H1 (cell line): ENCODE data around the gene VAT1. TPM values are rescaled to one million over a fixed set of nuclear protein-coding genes. Genes with fewer than 3 reads are reported as not detected.

Experiments used
- CTCF ChIA-PET: fragments of 300-600 bp; sonication (Branson Sonifier 250); formaldehyde crosslinking; loops from one replicate; lab custom pipeline; 2021; ENCODE audit not compliant: partially characterized antibody; lab: Charles Lee
- POLR2A ChIA-PET: fragments of 300-600 bp; sonication (Branson Sonifier 250); formaldehyde crosslinking; loops from one replicate; lab custom pipeline; 2021; ENCODE audit warnings: inconsistent platforms; ENCODE audit not compliant: partially characterized antibody; lab: Charles Lee
- DNase-seq, 2 experiments: peaks; one replicate each; pipeline versions ENCODE4 v3.0.0 to v3.0.0-alpha.2; 2010 to 2022; ENCODE audit warnings: low spot score in 2 of 2, low read depth in 1 of 2, mixed read lengths in 1 of 2
- FAIRE-seq: peaks from 2 replicates; lab custom pipeline; 2011; peaks lifted over from hg19 to GRCh38; lab: Jason Lieb, UNC
- H2AFZ ChIP-seq: 2 replicates; pipeline ENCODE4 v1.8.1; 2012; ENCODE audit warnings: low read length, inconsistent platforms
- H2AK5ac ChIP-seq: 2 replicates; pipeline ENCODE4 v1.6.1; 2013; ENCODE audit warnings: low read depth, low read length
- H2BK120ac ChIP-seq: replicated peaks from 2 replicates; pipeline ENCODE3; 2013; ENCODE audit warnings: low read depth, low read length, inconsistent platforms
- H2BK12ac ChIP-seq: 2 replicates; pipeline ENCODE4 v1.6.1; 2013; ENCODE audit warnings: low read depth, low read length
- H2BK15ac ChIP-seq: 2 replicates; pipeline ENCODE4 v1.6.1; 2013; ENCODE audit warnings: low read length
- H2BK20ac ChIP-seq: 2 replicates; pipeline ENCODE4 v1.6.1; 2013; ENCODE audit warnings: low read length
- H2BK5ac ChIP-seq: 2 replicates; pipeline ENCODE4 v1.6.1; 2013; ENCODE audit warnings: low read depth, low read length
- H3K14ac ChIP-seq: 2 replicates; pipeline ENCODE4 v1.6.1; 2013; ENCODE audit warnings: inconsistent platforms; ENCODE audit not compliant: insufficient read length
- H3K18ac ChIP-seq: 2 replicates; pipeline ENCODE4 v1.6.1; 2013; ENCODE audit warnings: low read length; ENCODE audit errors: extremely low read depth
- H3K23ac ChIP-seq: 2 replicates; pipeline ENCODE4 v1.6.1; 2013; ENCODE audit warnings: inconsistent platforms; ENCODE audit not compliant: insufficient read length
- H3K23me2 ChIP-seq: 2 replicates; pipeline ENCODE4 v1.6.1; 2013; ENCODE audit warnings: low read depth, low read length
- H3K27ac ChIP-seq: 2 replicates; pipeline ENCODE4 v1.6.1; 2011; ENCODE audit warnings: low read depth, low read length, inconsistent platforms
- H3K27me3 ChIP-seq, 4 experiments: replicated peaks in 1 of 4; 1 replicate in 1 of 4; 2 replicates in 3 of 4; pipeline versions ENCODE4 v1.6.1 to v1.8.1; 2011 to 2013; ENCODE audit warnings: low read length in 3 of 4, mild to moderate bottlenecking in 3 of 4, inconsistent platforms in 2 of 4, mixed read lengths in 2 of 4, moderate library complexity in 1 of 4; ENCODE audit not compliant: control insufficient read depth in 3 of 4, insufficient read depth in 3 of 4; ENCODE audit errors: extremely low read depth in 1 of 4
- H3K36me3 ChIP-seq, 4 experiments: 2 replicates each; pipeline versions ENCODE4 v1.6.1 to v1.8.1; 2011 to 2013; ENCODE audit warnings: mild to moderate bottlenecking in 4 of 4, low read length in 3 of 4, moderate library complexity in 2 of 4, control low read depth in 1 of 4, inconsistent platforms in 1 of 4; ENCODE audit not compliant: insufficient read depth in 4 of 4, control insufficient read depth in 2 of 4
- H3K4ac ChIP-seq: replicated peaks from 2 replicates; pipeline ENCODE3; 2013; ENCODE audit warnings: low read length, low read depth, mixed read lengths, inconsistent platforms; ENCODE audit not compliant: insufficient read length
- H3K4me1 ChIP-seq, 4 experiments: replicated peaks in 1 of 4; 1 replicate in 1 of 4; 2 replicates in 3 of 4; pipeline versions ENCODE4 v1.6.1 to v1.8.1; 2011 to 2013; ENCODE audit warnings: low read length in 3 of 4, inconsistent platforms in 2 of 4, mixed read lengths in 1 of 4; ENCODE audit not compliant: insufficient read depth in 4 of 4, control insufficient read depth in 3 of 4
- H3K4me2 ChIP-seq, 2 experiments: 2 replicates each; pipeline versions ENCODE4 v1.6.1 to v1.8.1; 2011 to 2013; ENCODE audit warnings: low read depth in 2 of 2, low read length in 2 of 2, control low read depth in 1 of 2, inconsistent platforms in 1 of 2, mild to moderate bottlenecking in 1 of 2; ENCODE audit not compliant: insufficient read depth in 1 of 2
- H3K4me3 ChIP-seq, 4 experiments: fragments of 200-600, 300-600 bp in 1 of 4; sonication (generic), shearing (Covaris generic), sonication (Bioruptor Twin) in 1 of 4; 2 replicates each; pipeline versions ENCODE4 v1.5.1 to v1.8.1; 2011 to 2016; ENCODE audit warnings: low read length in 4 of 4, low read depth in 3 of 4, control low read depth in 2 of 4, inconsistent platforms in 2 of 4, mild to moderate bottlenecking in 2 of 4, mixed read lengths in 1 of 4, moderate library complexity in 1 of 4; ENCODE audit not compliant: insufficient read depth in 2 of 4; ENCODE audit errors: extremely low read depth in 1 of 4
- H3K56ac ChIP-seq: replicated peaks from 2 replicates; pipeline ENCODE3; 2013; ENCODE audit warnings: low read depth, mild to moderate bottlenecking, mixed read lengths, low read length, inconsistent platforms; ENCODE audit not compliant: insufficient read length
- H3K79me1 ChIP-seq: 2 replicates; pipeline ENCODE4 v1.6.1; 2013; ENCODE audit warnings: low read depth, low read length, control low read depth
- H3K79me2 ChIP-seq, 2 experiments: 2 replicates each; pipeline versions ENCODE4 v1.6.1 to v1.8.1; 2012 to 2013; ENCODE audit warnings: low read length in 2 of 2, mild to moderate bottlenecking in 2 of 2, inconsistent platforms in 1 of 2; ENCODE audit not compliant: insufficient read depth in 2 of 2, control insufficient read depth in 1 of 2
- H3K9ac ChIP-seq, 4 experiments: replicated peaks in 1 of 4; 1 replicate in 1 of 4; 2 replicates in 3 of 4; pipeline versions ENCODE4 v1.6.1 to v1.8.1; 2011 to 2013; ENCODE audit warnings: low read depth in 3 of 4, low read length in 3 of 4, control low read depth in 2 of 4, mild to moderate bottlenecking in 2 of 4, moderate library complexity in 2 of 4, inconsistent platforms in 1 of 4; ENCODE audit errors: extremely low read depth in 1 of 4
- H3K9me3 ChIP-seq, 2 experiments: 2 replicates each; pipeline versions ENCODE4 v1.6.1 to v1.8.1; 2012 to 2013; ENCODE audit warnings: mild to moderate bottlenecking in 2 of 2, moderate library complexity in 2 of 2, control low read depth in 1 of 2, inconsistent platforms in 1 of 2, low read depth in 1 of 2, low read length in 1 of 2, mixed read lengths in 1 of 2; ENCODE audit not compliant: insufficient read depth in 2 of 2
- H4K20me1 ChIP-seq, 2 experiments: replicated peaks in 1 of 2; 2 replicates each; pipeline versions ENCODE3 to v1.8.1; 2011 to 2013; ENCODE audit warnings: inconsistent platforms in 2 of 2, low read length in 2 of 2, mild to moderate bottlenecking in 1 of 2; ENCODE audit not compliant: insufficient read depth in 2 of 2, control insufficient read depth in 1 of 2
- H4K5ac ChIP-seq: 2 replicates; pipeline ENCODE4 v1.6.1; 2013; ENCODE audit warnings: low read length, low read depth, mixed read lengths, inconsistent platforms; ENCODE audit not compliant: insufficient read length
- H4K8ac ChIP-seq: 2 replicates; pipeline ENCODE4 v1.8.0; 2013; ENCODE audit warnings: mild to moderate bottlenecking, moderate library complexity, low read length, inconsistent platforms; ENCODE audit not compliant: insufficient read depth; ENCODE audit errors: extremely low read depth
- H4K91ac ChIP-seq: replicated peaks from 2 replicates; pipeline ENCODE3; 2013; ENCODE audit warnings: low read length, mixed read lengths, inconsistent platforms; ENCODE audit not compliant: insufficient read length
- ATF2 ChIP-seq: IDR thresholded peaks from 2 replicates; pipeline ENCODE4 v1.6.1; 2012; ENCODE audit warnings: low read length, inconsistent platforms
- CEBPB ChIP-seq: IDR thresholded peaks from 2 replicates; pipeline ENCODE4 v1.6.1; 2012; ENCODE audit warnings: low read depth, low read length
- CHD1 ChIP-seq: IDR thresholded peaks from 2 replicates; pipeline ENCODE4 v1.6.1; 2012; ENCODE audit warnings: low read depth, low read length, improper control_type of control experiment
- POLR2A ChIP-seq, 2 experiments: IDR thresholded peaks; 1 replicate in 1 of 2; 2 replicates in 1 of 2; pipeline ENCODE4 v1.6.1; 2011; ENCODE audit warnings: low read depth in 2 of 2, low read length in 2 of 2, mild to moderate bottlenecking in 2 of 2; ENCODE audit errors: control extremely low read depth in 1 of 2
- RAD21 ChIP-seq, 2 experiments: IDR thresholded peaks in 1 of 2; conservative IDR thresholded peaks in 1 of 2; 2 replicates each; pipeline ENCODE4 v1.6.1; 2011; ENCODE audit warnings: low read depth in 2 of 2, low read length in 2 of 2, improper control_type of control experiment in 1 of 2, inconsistent platforms in 1 of 2, mild to moderate bottlenecking in 1 of 2, moderate library complexity in 1 of 2
- SIRT6 ChIP-seq: IDR thresholded peaks from one replicate; pipeline ENCODE4 v1.7.1; 2012; ENCODE audit warnings: low read length, inconsistent platforms
- SIX5 ChIP-seq: IDR thresholded peaks from 2 replicates; pipeline ENCODE4 v1.6.1; 2011; ENCODE audit warnings: mild to moderate bottlenecking, low read depth, low read length
- TAF1 ChIP-seq: IDR thresholded peaks from 2 replicates; pipeline ENCODE4 v1.6.1; 2011; ENCODE audit warnings: mild to moderate bottlenecking, low read depth, low read length
- USF2 ChIP-seq: IDR thresholded peaks from 2 replicates; pipeline ENCODE4 v1.6.1; 2011; ENCODE audit warnings: low read length, improper control_type of control experiment
- YY1 ChIP-seq: IDR thresholded peaks from 2 replicates; pipeline ENCODE4 v1.6.1; 2011; ENCODE audit warnings: low read depth, mild to moderate bottlenecking, low read length
- WGBS, 2 experiments: shearing (Covaris generic) in 1 of 2; methylation state at CpG; one replicate each; pipeline versions ENCODE4 v1.1.6 to v1.1.7; 2013 to 2015; ENCODE audit warnings: low lambda C conversion rate in 2 of 2, mixed read lengths in 2 of 2, inconsistent platforms in 1 of 2, low coverage in 1 of 2, missing lambda C conversion rate in 1 of 2; ENCODE audit not compliant: insufficient replicate concordance in 2 of 2, insufficient coverage in 1 of 2, insufficient read length in 1 of 2; ENCODE audit errors: extremely low coverage in 1 of 2, missing lambda C conversion rate in 1 of 2; 5-methylcytosine and 5-hydroxymethylcytosine counted together
- polyA plus RNA-seq, 7 experiments: library from polyadenylated mRNA; depleted of rRNA in 3 of 7; stranded (reverse) in 5 of 7; unstranded in 2 of 7; fragments of >200 nt in 5 of 7; fragments of 200-250 nt in 2 of 7; gene quantifications; 1 replicate in 5 of 7; 2 replicates in 1 of 7; 4 replicates in 1 of 7; pipeline versions ENCODE4 v1.2.1 to v1.2.3, GENCODE V29; 2011 to 2013; ENCODE audit warnings: missing spikeins in 2 of 7, mixed read lengths in 2 of 7
- total RNA-seq: library from RNA; stranded (reverse); fragmentation: NEBNext Ultra II Directional; extraction: Animal tissue kit (Norgen Biotek cat#: 25700); gene quantifications from 2 replicates; pipeline ENCODE4 v1.2.1, GENCODE V29; 2021

Gene VAT1
- total and polyA plus RNA-seq, 2 of the 8 experiments (the other 6 are each of a cell fraction or from before 2014, with no cell fraction given) = 200 to 295 TPM

GRCh38 chr17:43042025-43042628, 19.9 kb upstream of the VAT1 start:
- no peak overlapping the region for H3K4ac ChIP-seq
- peak overlapping the region in 1 of 4 experiments; percentile 1; a peak in 1 of 8 replicates for H3K4me3 ChIP-seq
- H3K18ac ChIP-seq = peak overlapping the region; percentile 85
- H4K20me1 ChIP-seq = no peaks in the 10 kb centered on the region
- peak overlapping the region; percentile 72; the same call in 1 of the 2 replicates for H2BK12ac ChIP-seq
- H3K56ac ChIP-seq = no peak overlapping the region
- ChIA-PET POLR2A (interaction anchor here (0.7 to 5.6 kb wide), 10 partner anchors 11 to 273 kb away, joined by 3 to 61 read pairs (median 6); partner anchors contain the start of genes IFI35, RND2, RPL27 and VAT1), CTCF (interaction anchor here (0.6 to 3.7 kb wide), 13 partner anchors 8 to 42 kb away, joined by 3 to 21 read pairs (median 4); partner anchors contain the start of gene IFI35)
- H3K14ac ChIP-seq = no peak overlapping the region
- H3K27ac ChIP-seq = peak overlapping the region; percentile 49
- no peak overlapping the region for H4K91ac ChIP-seq
- H4K8ac ChIP-seq = no peak overlapping the region
- H3K23ac ChIP-seq = no peak overlapping the region
- no peak overlapping the region for H2AK5ac ChIP-seq
- H3K79me1 ChIP-seq = no peaks in the 10 kb centered on the region
- no peak for DNase-seq
- H2AFZ ChIP-seq = no peak overlapping the region
- no peaks in the 10 kb centered on the region for H3K9me3 ChIP-seq
- H2BK120ac ChIP-seq = no peak overlapping the region
- H3K79me2 ChIP-seq = no peaks in the 10 kb centered on the region
- peak overlapping the region; percentile 50 to 60 for H3K4me2 ChIP-seq
- WGBS, 2 experiments = 47% methylated on average over 5 of the region's 5 CpGs; no CpG with 5 or more reads in 1 of the 2 experiments
- H3K9ac ChIP-seq = no peak overlapping the region
- peaks cover 2% of the 10 kb centered on the region; the same call in 1 of the 2 replicates for H3K23me2 ChIP-seq
- H4K5ac ChIP-seq = peak overlapping the region; percentile 6
- no peaks in the 10 kb centered on the region for H3K27me3 ChIP-seq
- peak overlapping the region; percentile 40; the same call in 1 of the 2 replicates for H2BK5ac ChIP-seq
- no peak for FAIRE-seq
- H2BK20ac ChIP-seq = 0 out of 2 replicates have a peak overlapping the region, but pooled peaks have one; percentile 3
- H3K4me1 ChIP-seq = peaks cover 1 to 32% (median 22%) of the 10 kb centered on the region in 4 experiments
- no peaks in the 10 kb centered on the region; a peak in 2 of 8 replicates for H3K36me3 ChIP-seq
- H2BK15ac ChIP-seq = no peak overlapping the region
- TF ChIP-seq YY1 (0 out of 2 replicates have a peak, but pooled peaks have one; percentile 10), USF2 (no peak), SIRT6 (no peak), CEBPB (no peak), SIX5 (no peak), ATF2 (no peak), TAF1 (no peak), POLR2A (IDR thresholded peaks at IDR 0.05; ENCODE audit: control extremely low read depth in 1 of 2, low read depth in 2 of 2, low read length in 2 of 2) (no peak), RAD21 (IDR thresholded peaks at IDR 0.05 in 1 of 2, conservative IDR thresholded peaks at IDR 0.05 in 1 of 2; ENCODE audit: low read depth in 2 of 2, low read length in 2 of 2) (peak; percentile 26 to 44; a peak in 3 of 4 replicates), CHD1 (no peak)
